ENCODE measurements around the gene TEAD1.
A peak's percentile ranks its signal among the peaks of the same experiment; 100 is the strongest.

TEAD1 gene

DNA sequence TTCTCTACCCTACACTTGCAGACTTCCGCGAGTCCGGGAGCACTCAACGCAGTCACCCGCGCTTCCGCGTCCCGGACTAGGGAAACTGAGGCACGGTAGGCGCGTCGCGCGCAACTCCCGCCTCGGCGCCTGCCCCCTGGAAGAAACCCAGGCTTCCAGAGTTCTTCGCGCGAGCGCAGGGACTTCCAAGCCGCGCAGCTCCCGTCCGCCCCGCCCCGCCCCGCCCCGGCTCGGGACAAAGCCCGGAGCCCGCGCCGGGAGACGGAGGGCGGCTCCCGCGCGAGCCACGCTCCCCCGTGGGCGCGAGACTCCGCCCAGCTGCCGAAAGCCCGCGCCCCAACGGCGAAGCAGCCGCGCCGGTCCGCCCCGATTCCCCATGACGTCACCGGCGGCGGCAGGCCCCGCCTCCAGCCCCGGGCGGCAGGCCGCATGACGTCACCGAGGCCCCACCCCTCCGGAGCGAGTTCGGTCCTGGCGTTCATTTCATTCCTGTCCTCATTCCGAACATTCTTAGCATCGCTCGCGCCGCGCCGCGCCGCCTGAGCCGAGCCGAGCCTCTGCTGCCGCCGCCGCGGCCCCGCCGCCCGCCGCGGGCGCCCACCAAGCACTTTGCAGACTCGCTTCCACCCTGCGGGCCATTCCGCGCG is at the start of gene TEAD1:
TSS of gene TEAD1 (plus strand) at position 498 of the 647 bp plus-strand sequence.
- DNase-seq, result peak; percentile 100

DNA sequence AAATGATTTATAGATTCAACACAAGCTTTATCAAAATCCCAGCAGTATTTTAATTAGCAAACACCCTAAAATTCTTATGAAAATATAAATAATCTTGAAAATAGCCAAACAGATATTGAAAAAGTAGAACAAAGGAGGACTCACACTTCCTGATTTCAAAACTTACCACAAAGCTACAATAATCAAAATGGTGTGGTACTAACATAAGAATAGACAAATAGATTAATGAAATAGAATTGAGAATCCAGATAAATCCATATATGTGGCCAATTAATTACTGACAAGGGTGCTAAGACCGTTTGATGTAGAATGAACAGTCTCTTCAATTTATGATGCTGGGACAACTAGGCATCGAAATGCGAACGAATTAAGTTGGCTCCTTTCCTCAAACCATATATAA is 49.6 kb upstream of the TEAD1 start:
- DNase-seq, result no peak

DNA sequence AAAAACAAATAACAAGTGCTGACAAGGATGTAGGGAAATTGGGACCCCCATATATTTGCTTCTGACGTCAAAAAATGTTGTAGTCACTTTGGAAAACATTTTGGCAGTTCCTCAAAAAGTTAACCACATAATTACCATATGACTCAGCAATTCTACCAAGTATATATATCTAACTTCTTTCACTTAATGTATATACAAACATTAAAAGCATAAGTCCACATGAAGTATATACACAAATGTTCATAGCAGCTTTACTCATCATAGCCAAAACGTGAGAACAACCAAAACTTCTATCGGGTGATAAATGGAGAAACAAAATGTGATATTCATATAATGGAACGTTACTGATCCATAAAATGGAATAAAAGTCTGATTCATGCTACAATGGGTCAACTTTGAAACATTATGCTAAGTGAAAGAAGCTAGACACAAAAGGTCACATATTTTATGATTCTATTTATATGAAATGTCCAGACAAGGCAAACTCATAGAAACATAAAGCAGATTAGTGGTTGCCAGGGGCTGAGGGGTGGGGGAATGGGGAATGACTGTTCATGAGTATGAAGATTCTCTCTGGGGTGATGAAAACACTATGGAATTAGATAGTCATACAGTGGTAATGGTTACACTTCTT is 48.7 kb upstream of the TEAD1 start:
- DNase-seq, result no peak

DNA sequence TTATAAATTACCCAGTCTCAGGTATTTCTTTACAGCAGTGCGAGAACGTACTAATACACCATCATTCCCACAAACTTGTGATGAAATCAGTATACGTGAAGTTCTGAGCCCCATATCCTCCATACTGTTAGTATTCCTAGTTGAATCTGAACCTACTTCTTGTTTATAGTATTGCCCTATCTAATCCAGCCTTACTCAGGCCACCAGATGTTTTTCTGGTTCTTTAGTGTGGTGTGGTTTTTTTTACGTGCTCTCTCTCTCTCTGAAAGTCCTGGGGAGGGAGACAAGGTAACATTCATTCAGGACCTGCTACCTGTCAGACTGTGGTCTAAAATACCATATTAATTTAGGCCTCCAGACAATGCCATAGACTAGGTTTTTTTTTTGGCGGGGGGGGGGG is 47.6 kb upstream of the TEAD1 start:
- DNase-seq, result no peak

DNA sequence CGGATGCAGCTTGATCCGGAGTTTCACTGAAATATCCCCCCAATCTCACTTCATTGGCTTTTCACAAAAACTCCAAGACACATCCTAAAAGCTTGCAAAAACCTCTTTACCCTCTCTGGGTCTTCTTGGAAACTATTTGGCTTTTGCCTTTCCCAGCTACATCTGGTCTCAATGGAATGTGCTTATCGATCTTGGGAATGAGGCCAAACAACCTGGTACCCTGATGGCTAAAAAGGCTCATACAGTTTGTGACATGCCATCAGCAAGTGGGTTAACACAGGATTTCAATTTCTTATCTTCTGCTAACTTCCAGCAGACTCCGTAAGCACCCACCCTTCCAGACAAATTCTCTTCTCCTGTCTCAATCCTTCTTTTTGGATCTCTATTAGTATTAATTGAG is 45.9 kb upstream of the TEAD1 start:
- DNase-seq, result no peak

DNA sequence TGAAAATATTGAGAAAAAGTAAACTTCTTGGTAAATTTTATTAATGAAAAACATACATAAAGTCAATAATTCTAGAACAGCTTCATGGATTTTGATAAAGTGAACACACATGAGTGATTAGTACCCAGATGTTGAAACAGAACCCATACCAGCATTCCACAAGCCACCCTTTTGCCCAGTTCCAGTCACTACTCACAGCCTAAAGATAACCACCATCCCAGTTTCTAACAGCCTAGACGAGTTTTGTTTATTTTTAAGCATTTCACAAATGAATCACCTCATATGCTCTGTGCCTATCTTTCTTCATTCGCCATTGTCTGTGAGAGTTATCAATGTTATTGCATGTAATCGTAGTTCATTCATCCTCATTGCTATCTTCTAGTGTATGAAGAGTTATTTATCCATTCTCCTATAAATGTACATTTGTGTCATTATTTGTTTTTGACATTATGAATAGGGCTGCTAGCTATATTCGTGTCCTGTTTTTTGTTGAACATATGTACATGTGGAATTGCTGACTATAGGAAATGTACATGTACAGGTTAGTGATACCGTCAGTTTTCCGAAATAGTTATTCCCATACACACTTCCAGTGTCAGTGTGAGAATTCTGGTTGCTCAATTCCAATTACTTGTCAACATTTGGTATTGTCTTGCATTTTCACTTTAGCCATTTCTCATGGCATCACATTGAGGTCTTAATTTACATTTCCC is 44.5 kb upstream of the TEAD1 start:
- DNase-seq, result no peak

DNA sequence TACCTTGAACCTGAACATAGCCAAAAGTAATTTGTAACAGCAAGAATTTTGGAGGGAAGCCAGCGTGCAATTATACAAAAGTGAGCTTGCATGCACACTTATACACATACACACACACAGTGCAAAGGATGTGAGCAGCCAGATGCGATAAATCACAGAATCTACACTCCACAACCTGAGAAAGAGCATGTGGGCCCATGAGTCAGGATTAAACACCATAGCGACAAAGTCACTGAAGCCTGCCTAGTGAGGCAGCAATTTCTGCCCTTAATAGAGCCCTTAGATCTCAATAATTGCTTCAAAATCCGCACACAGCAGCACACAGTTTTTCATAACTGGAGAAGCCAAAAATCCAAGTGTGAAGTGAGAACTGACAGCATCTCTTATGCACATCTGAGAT is 42.6 kb upstream of the TEAD1 start:
- no peak for DNase-seq

DNA sequence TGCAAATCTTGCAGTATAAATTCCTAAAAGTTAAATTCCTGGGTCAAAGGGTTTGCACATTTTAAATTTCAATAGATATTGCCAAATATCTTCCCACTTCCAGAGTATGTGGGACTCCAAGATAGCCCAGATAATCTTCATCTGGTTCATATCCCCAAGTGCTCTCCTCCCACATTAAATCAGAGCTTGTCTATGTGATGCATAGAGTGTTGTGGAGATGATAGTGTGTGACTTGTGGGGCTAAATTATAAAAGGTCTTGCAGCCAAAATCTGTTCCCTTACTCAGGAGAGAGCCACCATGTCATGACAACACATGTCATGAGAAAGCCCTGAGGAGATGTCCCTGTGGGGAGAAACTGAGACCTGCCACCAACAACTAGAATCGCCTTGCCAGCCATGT is 39.9 kb upstream of the TEAD1 start:
- no peak for DNase-seq

DNA sequence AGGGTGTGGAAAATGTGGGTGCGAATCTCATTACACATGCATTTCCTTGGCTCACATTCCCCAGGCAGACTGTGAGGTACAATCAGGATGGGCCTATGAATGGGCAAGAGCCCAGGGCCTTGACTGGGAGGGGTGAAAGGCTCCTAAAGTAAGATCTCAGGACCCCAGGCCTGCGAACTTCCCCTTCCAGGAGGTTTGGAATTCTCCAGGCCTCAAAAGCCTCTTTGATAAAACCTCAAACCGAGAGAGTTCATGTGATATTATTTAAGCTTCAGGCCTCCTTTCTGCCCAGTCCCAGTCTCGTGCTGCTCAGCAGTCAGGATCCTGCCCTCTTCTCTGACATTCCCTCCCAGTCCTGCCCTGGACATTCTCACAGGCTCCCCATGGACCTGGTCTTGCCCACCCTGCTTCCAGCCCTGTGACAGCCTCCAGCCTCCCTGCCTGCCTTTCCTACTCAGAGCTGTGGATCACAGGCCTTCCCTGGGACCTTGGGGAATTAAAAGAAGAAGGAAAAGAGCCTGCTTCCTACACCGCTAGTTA is 37.3 kb upstream of the TEAD1 start:
- no peak for DNase-seq

DNA sequence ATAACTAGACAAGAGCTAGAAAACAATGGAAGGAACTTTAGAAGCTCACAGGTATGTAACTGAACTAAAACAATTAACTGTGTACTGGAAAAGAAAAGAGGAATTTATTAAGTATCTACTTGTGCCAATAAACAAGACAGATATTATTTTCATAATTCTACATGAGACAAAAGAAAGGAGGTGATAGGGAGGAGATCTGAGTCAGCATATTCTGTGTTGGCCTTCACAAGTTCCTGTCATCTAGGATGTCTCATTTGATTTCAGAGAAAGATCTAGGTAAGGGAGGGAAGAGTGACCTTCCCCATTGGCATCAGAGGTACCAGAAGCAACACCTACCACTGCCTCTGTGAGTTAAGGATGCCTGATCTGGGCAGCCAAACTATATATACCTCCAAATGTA is 34.8 kb upstream of the TEAD1 start:
- no peak for DNase-seq

DNA sequence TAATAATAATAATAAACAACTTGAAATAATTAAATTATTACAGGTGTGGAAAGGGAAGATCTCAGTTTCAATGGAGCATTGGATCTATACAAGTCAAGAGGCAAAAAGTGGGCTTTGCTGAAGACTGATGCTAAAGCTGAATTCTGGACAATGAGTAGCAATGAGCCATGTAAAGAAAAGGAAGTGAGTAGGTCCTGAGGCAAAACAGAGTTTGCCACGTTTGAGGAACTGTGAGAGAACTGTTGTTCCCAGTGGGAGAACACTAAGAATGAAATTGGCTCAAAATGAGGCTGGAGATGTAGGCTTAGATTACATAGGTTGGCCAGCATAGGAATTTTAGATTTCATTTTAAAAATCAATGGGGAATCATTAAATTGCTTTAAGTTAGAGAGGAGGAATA is 33.9 kb upstream of the TEAD1 start:
- no peak for DNase-seq

DNA sequence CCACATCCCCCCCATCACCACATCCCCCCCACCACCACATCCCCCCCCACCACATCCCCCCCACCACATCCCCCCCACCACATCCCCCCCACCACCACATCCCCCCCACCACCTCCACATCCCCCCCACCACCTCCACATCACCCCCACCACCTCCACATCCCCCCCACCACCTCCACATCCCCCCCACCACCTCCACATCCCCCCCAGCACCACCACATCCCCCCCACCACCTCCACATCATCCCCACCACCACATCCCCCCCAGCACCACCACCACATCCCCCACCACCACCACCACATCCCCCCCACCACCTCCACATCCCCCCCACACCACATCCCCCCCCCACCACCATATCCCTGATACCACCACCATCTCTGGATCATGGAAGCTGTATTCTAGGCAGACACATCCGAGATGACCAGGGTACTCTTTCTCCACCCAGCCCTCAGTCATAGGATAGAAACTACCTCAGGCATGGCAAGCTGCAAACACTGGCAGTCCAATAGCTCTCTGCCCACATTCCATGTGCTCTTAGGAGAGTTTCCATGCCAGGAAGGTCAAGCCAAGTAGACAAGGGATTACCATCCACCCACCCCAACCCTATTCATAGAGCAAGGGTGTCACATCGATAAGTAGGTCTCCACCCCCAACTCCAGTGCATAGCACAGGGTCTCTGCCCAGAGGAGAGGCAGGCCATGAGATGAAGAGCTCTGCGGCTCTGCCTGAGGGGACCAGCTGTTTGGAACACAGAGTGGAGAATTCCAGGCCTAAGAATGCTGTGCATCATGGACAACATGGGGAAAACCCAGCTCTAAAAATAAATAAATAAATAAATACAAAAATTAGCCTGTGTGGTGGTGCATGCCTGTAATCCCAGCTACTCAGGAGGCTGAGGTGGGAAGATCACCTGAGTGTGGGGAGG is 33.0 kb upstream of the TEAD1 start:
- no peak for DNase-seq

DNA sequence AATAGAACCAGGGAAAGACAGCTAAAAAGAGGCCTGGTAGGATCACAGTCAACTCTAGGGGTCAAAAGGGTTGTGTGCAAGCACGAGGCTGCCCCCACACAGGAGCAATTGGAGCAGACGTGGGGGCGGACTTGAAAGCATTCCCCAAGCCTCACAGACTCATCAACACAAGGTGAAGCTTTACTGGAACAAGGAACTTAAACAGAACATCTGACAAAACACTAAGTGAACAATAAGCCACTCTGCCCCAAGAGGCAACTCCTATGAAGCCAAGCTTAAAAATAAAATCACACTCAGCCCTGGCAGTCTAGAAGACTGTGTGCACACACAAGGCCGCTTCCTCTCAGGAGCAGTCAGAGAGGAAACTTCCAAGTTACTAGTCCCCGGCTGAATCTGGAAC is 32.2 kb upstream of the TEAD1 start:
- DNase-seq, result no peak

DNA sequence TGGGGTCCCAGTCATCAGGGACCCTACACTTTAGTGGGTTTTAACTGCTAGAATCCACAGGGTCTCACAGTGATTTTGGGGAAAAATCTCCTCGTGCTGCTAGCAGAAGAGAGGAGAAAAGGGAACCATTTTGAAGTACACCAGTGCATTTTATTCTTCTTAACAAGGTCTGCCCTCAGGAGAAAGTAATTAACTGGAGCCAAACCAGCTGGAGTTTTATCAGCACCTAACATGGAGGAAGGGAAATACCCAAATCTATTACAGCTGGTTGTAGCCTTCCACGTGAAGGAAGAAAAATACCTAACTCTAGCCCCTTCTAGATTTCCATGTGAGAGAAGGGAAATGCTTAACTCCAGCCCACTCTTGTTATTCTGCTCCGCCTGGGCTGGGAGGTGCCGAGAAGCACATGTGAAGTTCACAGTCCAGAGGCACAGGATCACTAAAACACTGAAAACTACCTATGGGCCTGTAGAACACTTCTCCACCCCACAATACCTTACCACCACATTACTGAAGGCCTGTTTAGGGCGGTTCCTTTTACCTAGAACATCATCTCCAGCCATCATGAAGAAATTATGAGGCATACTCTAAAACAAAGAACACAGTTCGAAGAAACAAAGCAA is 31.3 kb upstream of the TEAD1 start:
- no peak for DNase-seq

DNA sequence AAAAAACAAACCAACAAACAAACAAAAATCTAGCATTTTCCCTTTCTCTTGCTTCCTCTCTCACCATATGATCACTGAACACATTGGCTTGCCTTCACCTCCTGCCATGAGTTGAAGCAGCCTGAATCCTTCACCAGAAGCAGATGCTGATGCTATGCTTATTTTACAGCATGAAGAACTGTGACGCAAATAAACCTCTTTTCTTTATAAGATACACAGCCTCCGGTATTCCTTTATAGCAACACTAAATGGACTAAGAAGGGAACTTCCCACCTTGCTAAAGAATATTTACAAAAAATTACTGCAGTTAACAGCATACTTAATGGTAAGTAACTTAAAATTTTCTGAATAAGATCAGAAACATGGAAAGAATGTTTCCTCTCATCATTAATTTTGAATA is 27.7 kb upstream of the TEAD1 start:
- no peak for DNase-seq

DNA sequence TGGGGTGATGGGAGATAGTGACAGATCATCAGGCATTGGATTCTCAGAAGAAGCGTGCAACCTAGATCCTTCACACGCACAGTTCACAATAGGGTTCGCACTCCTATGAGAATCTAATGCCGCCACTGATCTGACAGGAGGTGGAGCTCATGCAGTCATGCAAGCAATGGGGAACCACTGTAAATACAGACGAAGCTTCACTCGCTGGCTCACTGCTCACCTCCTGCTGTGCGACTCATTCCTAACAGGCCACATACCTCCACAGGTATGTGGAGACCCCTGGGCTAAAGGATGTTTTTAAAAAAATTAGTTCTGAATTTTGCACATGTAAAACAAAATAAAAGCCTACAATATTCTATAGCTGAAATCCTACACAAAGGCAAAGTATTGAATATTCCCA is 20.5 kb upstream of the TEAD1 start:
- DNase-seq, result no peak

DNA sequence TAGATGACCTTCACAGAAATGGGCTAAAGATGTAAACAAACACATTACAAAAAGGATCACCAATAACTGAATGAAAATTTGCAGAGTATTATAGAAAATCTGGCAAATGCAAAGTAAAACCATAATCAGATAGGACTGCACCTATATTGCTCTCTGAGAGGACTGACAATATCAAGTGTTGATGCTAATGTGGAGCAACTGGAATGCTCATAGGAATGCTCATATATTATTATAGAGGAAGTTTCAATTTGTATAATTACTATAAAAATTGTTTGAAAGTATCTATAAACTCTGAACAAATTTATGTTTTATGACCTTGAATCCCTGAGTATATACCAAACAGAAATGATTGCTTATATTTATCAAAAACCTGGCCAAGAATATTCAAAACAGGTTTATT is 18.4 kb upstream of the TEAD1 start:
- no peak for DNase-seq

DNA sequence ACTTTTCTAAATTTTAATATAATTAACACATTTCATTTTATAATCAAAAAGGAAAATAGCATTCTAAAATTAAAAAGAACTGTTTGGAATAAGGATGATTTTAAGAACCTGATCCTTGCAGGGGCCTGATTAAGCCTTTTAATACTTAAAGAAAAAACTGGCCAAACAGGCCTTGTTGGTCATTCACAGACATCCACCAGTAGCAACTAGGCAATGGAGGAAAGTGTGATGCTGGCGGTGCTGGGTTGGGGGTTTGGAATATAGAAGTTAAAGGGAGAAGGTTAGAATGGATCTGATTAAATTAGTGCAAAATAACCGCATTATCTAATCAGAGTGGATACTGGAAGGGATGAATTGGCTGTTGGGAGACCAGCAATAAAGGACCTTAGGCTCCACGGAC is 16.9 kb upstream of the TEAD1 start:
- no peak for DNase-seq

DNA sequence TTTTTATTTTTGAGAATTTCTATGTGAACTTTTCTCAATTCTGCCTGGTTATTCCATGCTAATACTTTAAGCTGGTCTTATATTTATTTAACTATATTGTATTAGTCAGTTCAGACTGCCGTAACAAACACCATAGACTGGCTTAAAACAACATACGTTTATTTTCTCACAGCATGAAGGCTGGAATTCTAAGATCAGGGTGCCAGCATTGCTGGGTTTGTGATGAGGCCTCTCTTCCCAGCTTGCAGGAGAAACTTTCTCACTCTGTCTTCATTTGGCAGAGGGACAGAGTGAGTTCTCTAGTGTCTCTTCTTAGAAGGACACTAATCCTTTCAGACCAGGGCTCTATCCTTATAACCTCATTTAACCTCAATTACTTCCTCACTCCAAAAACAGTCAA is 16.2 kb upstream of the TEAD1 start:
- DNase-seq, result no peak

DNA sequence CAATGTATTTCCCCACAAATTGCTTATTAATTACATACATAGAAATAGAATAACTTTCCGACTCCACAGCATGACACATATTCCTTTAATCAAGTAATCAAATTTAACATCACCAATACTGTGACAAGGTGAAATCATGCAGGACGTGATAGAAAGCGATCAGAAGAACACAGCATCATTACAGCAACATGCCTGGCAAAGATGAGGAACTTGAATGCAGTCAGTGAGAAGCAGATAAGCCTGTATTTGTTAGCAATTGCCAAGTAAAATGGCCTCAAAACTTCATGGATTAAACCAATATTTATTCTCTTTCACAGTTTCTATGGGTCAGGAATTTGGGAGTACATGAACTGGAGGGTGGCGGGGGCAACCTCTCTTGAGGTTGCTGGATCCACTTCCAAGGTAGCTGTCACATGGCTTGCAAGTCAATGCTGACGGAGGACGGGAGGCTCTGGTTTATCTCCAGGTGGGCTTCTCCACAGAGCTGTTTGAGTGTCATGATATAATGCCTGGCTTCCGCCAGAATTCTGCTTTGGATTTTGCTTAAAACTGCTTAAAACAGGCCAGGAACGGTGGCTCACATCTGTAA is 12.0 kb upstream of the TEAD1 start:
- DNase-seq, result no peak

DNA sequence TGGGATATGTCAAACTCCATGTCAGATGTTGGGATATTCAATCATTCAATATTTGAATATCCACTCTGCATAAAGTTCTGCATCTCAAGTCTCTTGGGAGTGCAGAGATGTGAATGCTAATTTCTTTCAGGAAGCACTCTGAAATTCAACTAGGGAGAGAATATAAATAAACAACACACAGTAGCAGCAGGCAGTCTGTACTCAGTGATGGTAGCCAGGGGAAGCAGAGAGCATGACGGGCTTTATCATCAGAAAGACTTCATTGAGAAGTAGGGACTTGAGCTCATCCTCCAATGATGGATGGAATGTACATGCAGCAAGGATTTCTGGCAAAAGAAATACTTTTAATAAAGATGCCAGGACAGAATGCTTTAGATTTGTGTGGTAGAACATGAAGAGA is 9.8 kb upstream of the TEAD1 start:
- no peak for DNase-seq

DNA sequence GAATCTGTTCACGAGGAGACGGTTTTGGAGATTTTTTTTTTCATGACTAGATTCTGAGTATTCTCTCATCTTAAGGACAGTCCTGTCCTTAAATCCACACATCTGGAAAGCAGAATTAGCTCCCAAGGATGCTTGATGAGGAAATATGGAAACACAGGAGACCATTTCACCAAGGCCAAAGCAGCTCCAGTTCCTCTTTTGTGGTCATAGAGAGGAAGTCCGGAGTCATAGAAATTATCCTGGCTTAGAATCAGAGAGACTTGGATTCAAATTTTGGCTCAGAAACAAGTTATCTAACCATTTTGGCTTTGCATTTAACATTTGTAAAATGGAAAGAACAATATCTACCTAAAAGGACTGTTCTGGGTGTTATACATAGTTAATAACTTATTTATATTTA is 7.3 kb upstream of the TEAD1 start:
- no peak for DNase-seq
